A172 (cell line): ENCODE results near the gene KCNQ1. TPM values are rescaled to one million over a fixed set of nuclear protein-coding genes. Genes with fewer than 3 reads are reported as not detected.

Experiments used
- DNase-seq: peaks from one replicate; pipeline ENCODE4 v3.0.0-alpha.2; 2015; ENCODE audit warnings: low spot score
- total RNA-seq: library from RNA; depleted of rRNA; stranded (reverse); fragments of >200 nt; shearing (Covaris generic); gene quantifications from 2 replicates; pipeline ENCODE4 v1.2.3, GENCODE V29; 2014

Gene KCNQ1
- total RNA-seq, 1 experiment from 2014 or later = 3.5 TPM

DNA sequence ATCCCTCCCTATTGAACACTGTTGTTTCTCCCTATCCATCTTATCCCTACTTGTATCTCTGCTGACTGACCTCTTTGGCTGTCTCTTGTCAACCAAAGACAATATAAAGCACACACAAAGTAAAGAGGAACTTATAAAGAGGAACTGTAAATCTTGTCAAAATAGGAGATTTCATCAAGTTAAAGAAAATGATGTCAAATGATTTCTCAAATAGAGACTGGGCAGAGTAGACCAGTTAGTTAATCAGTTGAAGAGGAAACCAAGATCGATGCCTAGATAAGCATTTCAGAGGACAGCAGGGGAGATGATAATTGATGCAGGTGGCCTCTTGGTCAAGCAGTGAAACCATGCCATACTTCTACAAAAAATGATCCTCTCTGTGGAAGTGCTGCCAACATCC, 232.3 kb downstream of the KCNQ1 start:
- DNase-seq = no peak

DNA sequence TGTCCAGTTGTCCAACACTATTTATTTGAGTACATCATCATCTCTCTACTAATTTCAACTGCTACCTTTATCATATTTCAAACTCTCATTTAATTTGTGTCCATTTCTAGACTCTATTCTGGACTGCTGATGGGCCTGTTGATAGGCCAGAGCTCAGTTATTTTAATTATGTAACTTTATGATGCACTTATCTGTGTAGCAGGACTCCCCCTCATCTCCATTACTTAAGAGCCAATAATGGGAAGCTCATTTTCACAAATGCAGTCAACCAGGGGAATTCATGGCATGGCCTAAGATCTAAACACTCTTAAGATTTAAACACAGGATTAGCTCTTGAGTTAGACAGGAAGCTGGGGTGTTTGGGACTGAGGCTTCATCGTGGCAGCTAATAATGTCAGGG, 233.6 kb downstream of the KCNQ1 start:
- DNase-seq = no peak

DNA sequence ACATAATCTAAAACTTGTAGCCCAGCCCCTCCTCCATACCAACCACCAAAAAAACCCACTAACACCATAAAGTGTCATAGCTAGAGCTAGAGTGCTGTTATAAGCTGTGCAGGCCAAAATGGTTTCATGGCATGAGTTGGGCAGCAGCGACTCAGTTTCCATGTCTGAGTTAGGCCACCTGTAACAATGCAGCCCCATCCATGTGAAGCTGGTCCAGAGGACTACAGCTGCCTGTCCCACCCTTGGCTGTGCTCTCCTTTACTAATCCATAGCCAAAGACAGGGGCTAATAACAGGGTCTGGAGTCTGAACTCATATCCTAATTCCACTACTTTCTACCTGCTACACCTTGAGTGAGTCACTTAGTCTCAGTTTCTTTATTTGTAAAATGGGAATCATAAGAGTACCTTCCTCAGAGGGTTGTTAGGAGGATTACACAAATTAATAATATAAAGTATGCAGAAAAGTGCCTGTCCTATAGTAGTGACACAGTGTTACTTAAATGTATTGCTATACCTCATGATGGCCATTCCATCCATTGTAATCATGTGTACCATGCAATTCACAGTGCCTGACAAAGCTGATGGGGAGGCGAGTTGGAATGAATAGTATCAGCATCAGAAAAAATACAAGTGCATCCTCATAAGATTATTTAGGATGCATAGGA, 234.3 kb downstream of the KCNQ1 start:
- no peak for DNase-seq

DNA sequence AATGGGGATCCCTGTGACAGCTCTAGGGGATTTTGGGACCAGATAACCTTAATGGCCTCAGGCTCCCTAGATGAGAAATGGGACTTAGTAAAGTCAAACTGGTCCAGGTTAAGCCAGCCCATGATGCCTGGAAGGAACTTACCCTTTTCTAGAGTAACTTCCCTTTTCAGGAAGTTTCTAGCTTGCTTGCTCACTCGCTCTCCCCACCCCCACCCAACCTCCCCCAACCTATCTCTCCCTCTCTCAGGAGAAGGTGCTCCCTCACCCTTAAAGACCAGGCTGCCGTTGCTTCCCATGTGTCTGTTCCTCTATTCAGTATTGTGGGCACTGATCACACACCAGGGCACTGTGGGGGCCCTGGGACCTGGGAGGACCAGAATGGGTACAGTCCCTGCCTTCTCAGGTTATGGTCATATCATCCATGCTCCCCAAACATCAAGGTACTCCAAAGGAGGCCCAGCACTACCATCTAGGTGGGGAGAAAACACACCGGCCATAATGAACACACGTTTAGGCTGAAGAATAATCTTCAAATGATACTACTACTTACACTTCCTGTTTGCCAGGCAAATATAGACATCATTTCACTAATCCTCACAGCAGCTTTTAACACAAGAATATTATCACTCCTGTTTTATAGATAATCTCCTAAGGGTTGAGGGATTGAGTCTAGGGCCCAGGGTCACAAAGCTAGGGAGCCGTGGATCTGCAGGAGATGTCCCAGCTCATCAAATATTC, 236.8 kb downstream of the KCNQ1 start:
- DNase-seq = no peak

DNA sequence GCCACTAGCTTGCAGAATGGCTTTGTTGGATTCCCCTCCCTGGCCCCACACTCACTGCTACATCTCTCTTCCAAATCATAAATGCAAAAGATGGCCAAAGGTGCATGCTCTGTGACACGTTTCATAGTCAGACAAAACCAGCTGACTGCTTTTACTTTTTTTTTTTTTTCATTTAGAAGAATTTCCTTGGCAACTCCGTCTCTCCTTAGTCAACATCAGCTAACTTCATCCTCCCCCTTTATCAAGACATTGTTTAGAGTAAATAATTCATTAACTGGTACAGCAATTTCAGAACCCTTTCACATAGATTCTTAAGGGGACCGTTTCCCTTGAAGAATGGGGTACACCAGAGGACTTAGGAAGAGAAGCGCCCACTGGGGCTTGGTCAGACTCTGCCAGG, 239.0 kb downstream of the KCNQ1 start:
- DNase-seq = no peak

DNA sequence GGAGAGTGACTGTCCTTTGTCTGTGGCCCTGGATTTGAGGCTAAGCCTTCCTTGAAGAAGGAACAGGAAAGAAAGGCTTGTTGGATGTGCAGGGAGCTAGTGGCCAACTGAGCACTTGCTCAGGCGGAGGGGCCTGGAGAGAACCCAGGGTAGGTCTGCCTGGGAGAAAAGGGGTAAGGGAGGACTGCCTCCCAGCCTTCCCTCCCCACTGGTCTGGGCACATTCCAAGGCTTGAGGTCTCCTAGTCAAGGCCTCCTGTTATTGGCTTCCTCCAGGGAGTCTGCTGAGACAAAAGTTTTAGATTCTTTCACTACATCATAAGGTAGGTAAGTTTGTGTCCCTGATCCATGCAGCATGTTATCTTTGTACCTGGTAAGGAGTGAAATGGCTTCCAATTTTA, 239.8 kb downstream of the KCNQ1 start:
- DNase-seq = no peak

DNA sequence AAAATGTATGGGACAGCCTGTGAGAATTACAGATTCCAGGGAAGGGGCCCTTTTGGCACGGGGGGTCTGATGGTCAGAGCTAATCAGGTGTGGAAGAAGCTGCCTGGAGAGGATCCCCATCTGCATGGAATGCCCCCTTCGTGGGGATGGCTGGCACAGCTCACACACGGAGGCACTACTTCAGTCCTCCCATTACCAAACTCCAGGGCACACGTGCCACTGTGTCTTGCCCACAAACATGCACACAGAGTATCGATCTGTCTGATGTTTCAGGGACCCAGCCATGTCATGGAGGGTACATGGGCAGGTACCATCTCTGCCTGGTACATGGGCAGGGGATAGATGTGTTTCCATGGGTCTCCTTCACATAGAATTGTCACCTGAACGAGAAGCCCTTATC, 240.2 kb downstream of the KCNQ1 start:
- no peak for DNase-seq

DNA sequence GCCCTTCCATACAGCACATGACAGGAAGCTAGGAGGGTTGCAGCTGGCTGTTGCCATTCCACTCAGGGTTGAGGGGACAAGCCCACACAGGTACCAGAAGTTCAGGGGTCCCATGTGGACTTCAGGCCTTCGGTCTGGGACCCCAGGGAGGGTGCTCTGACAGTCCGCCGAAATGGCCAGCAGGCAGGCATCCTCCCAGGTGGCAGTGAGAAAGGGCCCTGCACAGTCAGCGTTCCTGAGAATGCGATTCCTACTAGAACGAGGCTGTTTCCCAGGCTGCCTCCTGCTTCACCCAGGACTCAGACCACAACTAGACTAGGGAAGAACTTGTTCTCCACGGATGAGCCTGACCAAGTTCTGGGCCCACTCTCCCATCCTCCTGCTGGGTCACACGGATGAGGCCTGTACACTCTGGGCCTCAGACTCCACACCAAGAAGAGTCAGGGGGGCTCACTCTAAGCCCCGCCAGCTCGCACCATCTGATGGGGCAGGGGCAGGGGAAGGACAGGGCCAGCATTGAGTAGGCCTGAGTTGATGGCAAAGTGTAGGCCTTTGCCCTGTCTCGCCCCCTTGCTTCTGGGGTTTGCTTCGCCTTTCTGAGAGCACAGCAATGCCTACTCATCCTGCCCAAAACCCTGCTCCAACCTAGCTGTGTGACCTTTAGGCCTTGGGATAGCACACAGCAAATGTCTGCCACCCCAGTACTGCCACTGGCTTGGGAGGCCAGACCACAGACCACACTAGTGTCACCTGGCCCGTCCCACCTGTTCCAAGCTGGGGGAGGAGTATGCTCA, 241.0 kb downstream of the KCNQ1 start:
- DNase-seq = no peak

DNA sequence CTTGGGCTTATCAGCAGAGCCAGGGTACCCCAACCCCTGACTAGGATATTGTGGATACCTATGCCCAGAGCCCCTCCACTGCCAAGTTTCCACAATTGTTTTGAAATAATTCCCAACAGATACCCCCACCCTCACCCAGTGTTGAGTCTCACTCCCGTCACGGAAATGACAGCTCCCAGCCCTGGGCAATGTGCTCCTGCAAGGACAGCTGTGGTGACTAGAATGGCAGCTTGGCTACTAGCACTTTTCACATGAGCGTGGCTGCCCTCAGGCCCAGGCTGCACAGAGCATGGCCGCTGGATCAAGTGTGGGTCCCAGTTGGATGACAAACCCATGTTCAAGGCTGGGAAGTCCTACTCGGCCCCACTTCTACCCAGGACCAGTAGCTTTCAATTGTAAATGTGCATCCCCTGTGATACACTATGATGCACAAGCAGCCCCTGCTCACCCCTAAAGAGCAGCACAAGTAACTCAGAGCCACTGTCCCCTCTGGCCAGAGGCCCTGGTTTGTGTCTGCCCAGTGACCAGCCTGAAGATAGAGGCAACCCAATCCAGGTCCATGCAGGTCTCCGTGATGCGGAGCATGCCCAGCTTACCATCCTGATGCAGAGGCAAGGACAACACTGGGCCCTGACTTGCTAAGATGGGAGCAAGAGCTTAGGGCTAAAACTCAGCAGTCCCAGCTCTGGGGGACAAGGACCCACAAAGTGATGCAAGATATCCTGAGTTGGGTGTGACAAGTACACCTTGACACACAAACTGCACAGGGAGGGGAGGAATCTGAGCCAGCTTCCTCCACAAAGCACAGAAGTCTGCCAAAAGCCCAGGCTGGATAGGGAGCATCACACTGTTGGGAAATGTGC, 241.8 kb downstream of the KCNQ1 start:
- no peak for DNase-seq

DNA sequence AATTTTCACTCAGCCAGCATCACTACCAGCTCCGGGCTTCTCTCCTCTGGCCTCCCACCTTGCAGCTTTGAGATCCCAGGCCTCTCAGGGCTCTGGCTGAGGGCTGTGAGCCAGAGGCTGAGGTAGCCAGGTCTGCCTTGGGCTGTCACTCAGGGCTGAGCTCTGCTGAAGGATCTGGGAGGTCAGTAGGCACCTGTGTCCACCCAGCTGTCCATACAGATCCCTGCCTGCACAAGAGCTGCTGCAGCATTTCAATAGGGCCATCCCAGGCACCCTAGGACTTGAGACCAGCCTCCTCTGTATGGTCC, 242.4 kb downstream of the KCNQ1 start:
- DNase-seq = no peak

DNA sequence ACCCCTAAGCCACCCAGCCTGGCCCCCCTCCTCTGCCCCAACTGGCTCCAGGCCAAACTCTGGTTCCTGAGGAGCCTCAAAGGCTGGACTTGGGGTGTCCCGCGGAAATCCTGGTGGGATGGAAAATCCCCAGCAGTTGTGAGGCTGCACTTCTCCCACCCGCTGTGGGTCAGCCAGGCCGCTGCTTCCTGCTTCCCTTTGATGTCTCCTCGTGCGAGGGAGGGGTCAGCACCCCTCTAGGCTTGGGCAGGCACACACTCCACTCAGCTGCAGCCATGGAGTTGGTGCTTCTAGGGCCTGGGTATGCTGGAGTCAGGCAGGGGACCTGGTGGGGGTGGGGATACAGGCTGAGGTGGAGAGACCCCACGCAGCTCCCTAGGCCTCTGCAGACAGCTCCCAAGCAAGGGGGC, 243.0 kb downstream of the KCNQ1 start:
- no peak for DNase-seq

DNA sequence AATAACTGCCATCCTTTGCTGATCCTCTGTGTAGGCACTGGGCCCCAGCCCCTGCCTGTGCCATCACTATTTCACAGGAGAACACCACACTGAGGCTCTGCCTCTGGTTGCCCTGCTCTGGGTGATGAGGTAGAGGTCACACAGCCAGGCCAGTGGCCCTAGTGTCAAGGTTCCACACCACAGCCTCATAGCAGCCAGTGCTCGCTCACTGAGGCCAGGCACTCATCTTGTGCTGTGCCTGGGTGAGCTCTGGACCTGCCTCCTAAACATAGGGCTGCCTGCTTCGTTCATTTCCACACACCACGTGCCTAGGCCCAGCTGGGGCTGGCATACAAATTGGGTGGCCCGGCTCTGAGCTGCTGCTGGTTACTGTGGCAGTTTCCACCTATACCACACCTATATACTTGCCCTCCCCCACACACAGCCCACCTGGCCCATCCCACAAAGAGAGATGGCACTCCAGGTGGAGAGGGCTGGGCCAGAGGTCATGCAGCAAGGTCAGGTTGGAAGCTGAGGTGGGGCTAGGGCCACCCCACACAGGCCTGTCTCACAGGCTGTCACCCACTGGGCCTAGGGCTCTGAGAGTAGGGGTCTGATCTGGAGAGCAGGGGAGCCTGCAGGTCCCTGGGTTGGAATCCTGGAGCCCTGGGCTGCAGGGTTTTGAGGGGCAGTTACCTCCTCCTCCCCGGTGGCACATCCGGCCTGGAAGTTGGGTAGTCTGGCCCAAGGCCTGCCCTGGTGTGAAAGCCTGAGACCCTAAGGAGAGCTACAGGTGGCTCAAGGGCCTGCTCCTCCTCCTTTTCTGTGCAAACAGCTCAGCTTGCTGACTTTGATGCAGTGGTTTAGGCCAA, 243.8 kb downstream of the KCNQ1 start:
- DNase-seq = no peak

DNA sequence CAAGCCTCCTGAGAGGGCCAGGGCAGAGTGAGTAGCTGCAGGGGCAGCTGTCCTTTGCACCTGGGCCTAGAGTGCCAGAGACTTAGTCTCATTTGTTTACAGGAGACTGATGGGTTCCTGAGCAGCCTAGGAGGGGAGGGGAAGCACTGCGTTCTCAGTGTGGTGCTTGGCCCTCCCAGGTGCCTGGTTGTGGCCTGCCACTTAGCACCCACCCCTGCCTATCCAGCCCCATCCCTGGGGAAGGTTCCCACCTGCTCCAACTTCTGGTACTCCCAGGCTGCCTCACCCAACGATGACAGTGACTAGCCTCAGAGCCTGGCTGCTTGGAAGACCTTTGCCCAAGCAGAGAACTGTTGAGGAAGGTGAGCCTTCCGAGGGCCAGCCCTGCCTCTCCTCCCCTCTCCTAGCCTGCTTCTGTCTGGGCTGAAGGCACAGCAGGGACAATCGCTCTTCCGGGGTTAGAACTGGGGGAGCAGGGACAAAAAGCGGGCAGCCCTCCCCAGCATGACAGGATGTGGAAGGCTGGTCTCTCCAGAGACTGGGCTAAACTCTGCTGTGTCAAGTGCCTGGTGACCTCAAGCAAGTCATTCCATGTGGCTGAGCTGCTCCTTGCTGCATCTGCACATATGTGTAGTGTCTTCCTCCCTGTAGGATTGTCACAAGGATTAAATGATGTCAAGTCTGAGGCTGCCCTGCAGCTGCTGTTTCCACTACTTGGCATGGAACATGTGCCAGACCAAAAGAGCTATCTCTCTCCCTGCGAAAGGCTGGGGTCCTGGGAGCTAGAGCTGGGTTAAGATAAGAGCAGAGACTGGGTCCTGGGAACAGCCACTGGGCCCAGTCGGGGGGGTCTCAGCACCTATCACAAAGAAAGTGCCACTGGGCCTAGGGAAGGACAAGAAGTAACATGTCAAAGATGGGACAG, 245.1 kb downstream of the KCNQ1 start:
- no peak for DNase-seq

DNA sequence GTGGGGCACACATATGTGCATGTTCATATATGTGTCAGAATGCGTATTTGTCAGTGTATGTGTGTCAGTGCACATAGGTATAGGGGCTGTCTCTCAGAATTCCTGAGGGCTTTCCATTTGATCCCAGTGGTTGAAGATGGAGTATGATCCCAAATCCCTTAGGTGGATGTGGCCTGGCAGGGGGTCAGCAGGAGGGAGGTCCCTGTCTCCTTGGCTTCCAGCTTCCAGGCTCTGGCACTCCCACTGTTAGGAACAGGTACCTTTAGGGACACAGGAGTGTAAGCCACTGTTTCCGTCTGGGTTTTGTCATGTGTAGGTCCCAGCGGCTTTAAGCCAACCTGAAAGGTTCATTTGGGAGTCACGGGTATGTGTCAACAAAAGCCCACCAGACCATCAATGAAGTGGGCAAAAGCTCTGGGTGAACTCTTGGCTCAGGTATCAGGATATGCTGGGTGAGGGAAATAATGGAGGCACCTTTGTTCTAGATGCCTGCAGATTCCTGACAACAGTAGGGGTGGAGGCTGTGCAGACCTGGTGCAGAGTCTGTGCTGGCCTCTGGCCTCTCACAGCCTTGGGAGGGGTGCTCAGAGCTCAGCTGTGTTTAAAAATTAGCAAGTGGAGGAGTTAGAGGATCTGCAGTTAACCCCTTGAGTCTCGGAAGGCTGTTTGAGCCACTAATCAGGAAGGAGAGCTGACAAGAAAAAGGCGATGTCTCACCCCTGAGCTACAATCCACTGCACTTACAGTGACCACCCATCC, 246.0 kb downstream of the KCNQ1 start:
- no peak for DNase-seq

DNA sequence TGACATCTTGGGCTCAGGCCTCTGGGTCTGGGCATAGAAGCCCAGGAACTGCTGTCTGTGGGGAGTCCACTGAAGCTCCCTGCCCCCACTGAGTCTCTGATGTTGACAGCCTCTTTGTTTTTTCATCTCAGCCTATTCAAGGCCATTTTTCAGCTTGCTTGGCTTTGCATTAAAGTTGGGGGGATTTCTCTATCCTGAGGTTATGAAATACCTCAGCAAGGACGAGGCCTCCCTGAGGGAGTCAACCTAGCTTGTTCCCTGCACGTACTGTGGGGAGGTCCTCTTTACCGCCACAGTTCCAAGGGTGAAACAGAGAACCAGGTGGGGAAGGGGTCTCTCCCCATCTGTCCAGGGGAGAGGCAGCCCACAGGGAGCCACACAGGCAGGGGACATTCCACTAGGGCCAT, 246.6 kb downstream of the KCNQ1 start:
- DNase-seq = no peak

DNA sequence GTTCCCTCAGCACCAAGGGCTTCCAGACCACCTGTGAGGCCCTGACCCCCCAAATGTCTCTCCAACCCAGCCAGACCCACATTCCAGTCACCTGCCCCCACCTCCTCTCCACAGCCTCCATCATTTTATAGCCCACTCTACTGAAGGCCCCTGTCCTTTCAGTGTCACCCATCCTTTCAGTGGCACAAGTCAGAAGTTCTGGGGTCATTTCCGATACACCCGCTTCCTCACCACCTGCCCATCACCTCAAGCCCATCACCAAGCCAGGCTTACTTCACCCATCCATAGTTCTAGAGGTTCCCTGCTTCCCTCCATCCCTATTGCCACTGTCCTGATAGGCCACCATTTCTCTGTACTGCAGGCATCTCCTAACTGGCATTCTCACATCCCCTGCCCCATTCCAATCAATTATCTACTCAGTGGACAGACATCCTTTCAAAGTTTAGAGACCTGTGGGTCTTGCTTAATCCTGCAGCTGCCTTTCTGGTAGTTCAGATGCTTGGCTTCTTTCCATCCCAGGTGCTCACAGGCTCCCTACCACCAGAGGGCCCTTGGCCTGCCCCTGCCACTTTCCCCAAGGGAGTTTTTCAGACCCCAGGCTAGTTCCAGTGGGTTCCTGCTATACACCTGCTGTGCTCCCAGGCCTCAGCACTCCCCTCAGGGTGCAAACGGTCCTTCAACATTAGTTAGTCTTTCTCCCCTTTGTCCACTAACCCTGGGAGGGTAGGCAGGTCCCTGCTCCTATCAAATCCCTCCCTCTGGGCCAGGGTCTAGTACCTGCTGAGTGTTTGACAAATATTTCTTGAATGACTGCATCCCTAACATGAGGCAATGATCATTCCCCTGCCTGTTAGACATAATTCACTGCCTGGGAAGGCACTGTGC, 247.4 kb downstream of the KCNQ1 start:
- DNase-seq = no peak

DNA sequence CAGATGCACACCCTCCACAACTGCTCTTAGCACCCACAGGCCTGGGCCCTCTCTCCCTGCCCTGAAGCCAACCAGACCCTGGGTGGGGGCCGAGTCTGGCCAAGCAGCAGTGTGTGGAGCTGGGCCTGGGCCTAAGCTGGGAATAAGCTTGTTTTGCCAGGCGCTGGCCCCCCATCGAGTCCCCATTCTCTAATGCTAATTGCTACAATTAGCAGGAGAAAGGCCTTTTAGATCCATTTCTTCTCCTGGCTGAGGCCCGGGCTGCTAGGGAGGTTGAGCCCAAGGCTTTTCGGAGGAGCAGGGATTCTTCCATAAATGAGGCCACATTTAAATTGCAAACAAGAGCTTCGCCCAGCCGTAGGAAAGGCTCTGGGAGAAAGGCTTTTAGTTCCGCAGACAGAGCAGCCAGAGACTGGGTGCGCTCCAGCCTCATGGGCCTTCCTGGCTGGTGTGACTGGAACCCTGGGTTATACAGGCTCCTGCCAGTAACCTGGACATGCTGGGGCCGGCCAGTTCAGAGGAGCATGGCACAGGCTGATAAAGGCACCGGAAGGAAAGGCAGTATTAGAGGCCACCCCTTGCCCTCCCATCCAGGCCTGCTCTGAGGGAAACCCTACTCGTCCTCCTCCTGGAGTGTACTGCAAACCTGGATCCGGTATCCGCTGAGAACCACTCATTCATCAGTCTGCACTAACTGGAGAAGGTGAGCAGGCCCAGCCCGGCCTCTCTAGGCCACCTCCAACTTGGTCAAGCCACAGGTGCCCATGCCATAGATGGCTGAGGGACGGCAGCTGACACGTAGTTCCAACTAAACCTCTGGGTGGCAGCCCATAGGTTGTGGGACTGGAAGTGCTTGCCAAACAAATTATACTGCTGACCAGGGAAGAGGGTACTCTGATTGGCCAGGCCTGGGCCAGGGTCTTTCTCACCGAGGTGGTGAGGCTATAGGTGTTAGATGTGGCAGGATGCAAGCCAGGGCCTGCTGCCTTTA, 248.8 kb downstream of the KCNQ1 start:
- DNase-seq = no peak
